Neural progenitor cell (in vitro differentiated cells): Measurements from ENCODE around the gene KCNIP1. TPM values are rescaled to one million over a fixed set of nuclear protein-coding genes. Genes with fewer than 3 reads are reported as not detected.

ENCODE experiments used
- DNase-seq: peaks from one replicate; pipeline ENCODE4 v3.0.0-alpha.2; 2016; ENCODE audit warnings: low spot score
- H2AFZ ChIP-seq: fragments of 200-600 bp; sonication (generic); replicated peaks from 2 replicates; pipeline ENCODE4 v1.6.1; 2016; ENCODE audit warnings: antibody characterized with exemption
- H3F3A ChIP-seq: fragments of 200-600 bp; sonication (generic); 2 replicates; pipeline ENCODE4 v1.6.1; 2016; ENCODE audit warnings: antibody characterized with exemption, low read depth
- H3K27ac ChIP-seq: fragments of 200-600 bp; sonication (generic); 2 replicates; pipeline ENCODE4 v1.5.1; 2016; ENCODE audit warnings: mild to moderate bottlenecking
- H3K27me3 ChIP-seq: fragments of 200-600 bp; sonication (generic); 2 replicates; pipeline ENCODE4 v1.6.1; 2016; ENCODE audit warnings: mild to moderate bottlenecking, moderate library complexity
- H3K36me3 ChIP-seq: fragments of 200-600 bp; sonication (generic); 2 replicates; pipeline ENCODE4 v1.5.1; 2016
- H3K4me1 ChIP-seq: fragments of 200-600 bp; sonication (generic); 2 replicates; pipeline ENCODE4 v1.6.1; 2016; ENCODE audit warnings: mixed run types
- H3K4me2 ChIP-seq: fragments of 200-600 bp; sonication (generic); 2 replicates; pipeline ENCODE4 v1.6.1; 2016
- H3K4me3 ChIP-seq: fragments of 200-600 bp; sonication (generic); 2 replicates; pipeline ENCODE4 v1.5.1; 2016
- H3K79me2 ChIP-seq: fragments of 200-600 bp; sonication (generic); 2 replicates; pipeline ENCODE4 v1.6.1; 2016; ENCODE audit warnings: low read depth
- H3K9ac ChIP-seq: fragments of 200-600 bp; sonication (generic); 2 replicates; pipeline ENCODE4 v1.6.1; 2016
- H3K9me3 ChIP-seq: fragments of 200-600 bp; sonication (generic); 2 replicates; pipeline ENCODE4 v1.5.1; 2016; ENCODE audit warnings: low read depth
- H4K20me1 ChIP-seq: fragments of 200-600 bp; sonication (generic); 2 replicates; pipeline ENCODE4 v1.6.1; 2016; ENCODE audit warnings: low read depth
- H3K27ac Mint-ChIP-seq: 3 replicates; pipeline ENCODE4 v1.8.0; 2021; ENCODE audit warnings: mixed read lengths
- H3K27me3 Mint-ChIP-seq: 2 replicates; pipeline ENCODE4 v1.8.0; 2022; ENCODE audit warnings: low read depth, mild to moderate bottlenecking, inconsistent platforms, moderate library complexity, mixed read lengths; ENCODE audit not compliant: insufficient read depth
- H3K36me3 Mint-ChIP-seq: 3 replicates; pipeline ENCODE4 v1.8.0; 2021; ENCODE audit warnings: mixed read lengths
- H3K4me1 Mint-ChIP-seq: 3 replicates; pipeline ENCODE4 v1.8.0; 2021; ENCODE audit warnings: mixed read lengths
- H3K4me3 Mint-ChIP-seq: 3 replicates; pipeline ENCODE4 v1.8.0; 2021; ENCODE audit warnings: mild to moderate bottlenecking, moderate library complexity, mixed read lengths
- H3K9me3 Mint-ChIP-seq: 3 replicates; pipeline ENCODE4 v1.8.0; 2020; ENCODE audit warnings: mixed read lengths
- CTCF ChIP-seq: fragments of 200-600 bp; sonication (generic); IDR thresholded peaks from 2 replicates; pipeline ENCODE4 v1.5.1; 2017; ENCODE audit warnings: antibody characterized with exemption, mild to moderate bottlenecking
- EZH2 ChIP-seq: fragments of 200-600 bp; sonication (generic); IDR thresholded peaks from 2 replicates; pipeline ENCODE4 v1.6.1; 2017; ENCODE audit warnings: antibody characterized with exemption, mild to moderate bottlenecking, moderate library complexity
- EZH2phosphoT487 ChIP-seq: fragments of 200-600 bp; sonication (generic); IDR thresholded peaks from 2 replicates; pipeline ENCODE4 v1.6.1; 2017; ENCODE audit warnings: antibody characterized with exemption
- total RNA-seq: library from RNA; depleted of rRNA; stranded (reverse); fragments of >200 nt; gene quantifications from 2 replicates; pipeline ENCODE4 v1.2.3, GENCODE V29; 2015; ENCODE audit warnings: low replicate concordance

The KCNIP1 gene
- total RNA-seq, 1 donor from 2014 or later, result 2.8 TPM

- Histone ChIP-seq H3K36me3 (no peaks in the 10 kb centered on the region), H3K4me1 (no peaks in the 10 kb centered on the region), H3K27ac (no peak overlapping the region), H4K20me1 (no peaks in the 10 kb centered on the region), H3K79me2 (no peaks in the 10 kb centered on the region), H3K27me3 (no peaks in the 10 kb centered on the region), H3K4me2 (no peak overlapping the region), H3K9ac (no peak overlapping the region), H2AFZ (no peak overlapping the region), H3F3A (no peaks in the 10 kb centered on the region), H3K9me3 (no peaks in the 10 kb centered on the region), H3K4me3 (no peak overlapping the region)
- peaks cover 2% of the 10 kb centered on the region for H3K27me3 Mint-ChIP-seq
- no peaks in the 10 kb centered on the region for H3K9me3 Mint-ChIP-seq
- H3K4me1 Mint-ChIP-seq, result peaks cover 25% of the 10 kb centered on the region
- TF ChIP-seq EZH2phosphoT487 (no peak), EZH2 (no peak), CTCF (no peak)
- H3K27ac Mint-ChIP-seq, result no peak overlapping the region
- H3K4me3 Mint-ChIP-seq, result no peak overlapping the region
- no peaks in the 10 kb centered on the region for H3K36me3 Mint-ChIP-seq
- DNase-seq, result no peak
Measured at GRCh38 chr5:170557314-170557713, 53.5 kb downstream of the KCNIP1 start.

- peaks cover 2% of the 10 kb centered on the region for H3K27me3 Mint-ChIP-seq
- H2AFZ ChIP-seq, result no peak overlapping the region
- no peaks in the 10 kb centered on the region for H3K4me1 ChIP-seq
- H4K20me1 ChIP-seq, result no peaks in the 10 kb centered on the region
- H3F3A ChIP-seq, result no peaks in the 10 kb centered on the region
- H3K79me2 ChIP-seq, result no peaks in the 10 kb centered on the region
- H3K27me3 ChIP-seq, result no peaks in the 10 kb centered on the region
- no peak overlapping the region for H3K9ac ChIP-seq
- no peaks in the 10 kb centered on the region for H3K9me3 ChIP-seq
- H3K4me2 ChIP-seq, result no peak overlapping the region
- H3K4me1 Mint-ChIP-seq, result peaks cover 32% of the 10 kb centered on the region
- no peaks in the 10 kb centered on the region for H3K9me3 Mint-ChIP-seq
- DNase-seq, result no peak
- H3K4me3 ChIP-seq, result no peak overlapping the region
- H3K36me3 ChIP-seq, result no peaks in the 10 kb centered on the region
- H3K4me3 Mint-ChIP-seq, result no peak overlapping the region
- no peak overlapping the region for H3K27ac ChIP-seq
- TF ChIP-seq EZH2phosphoT487 (no peak), EZH2 (no peak), CTCF (no peak)
- no peak overlapping the region for H3K27ac Mint-ChIP-seq
- no peaks in the 10 kb centered on the region for H3K36me3 Mint-ChIP-seq
Measured at GRCh38 chr5:170559296-170559695, 55.5 kb downstream of the KCNIP1 start.

- H3K27ac Mint-ChIP-seq, result no peak overlapping the region
- Histone ChIP-seq H3K4me3 (no peak overlapping the region), H3K36me3 (no peaks in the 10 kb centered on the region), H3K9me3 (no peaks in the 10 kb centered on the region), H4K20me1 (no peaks in the 10 kb centered on the region), H3K27me3 (no peaks in the 10 kb centered on the region), H3F3A (no peaks in the 10 kb centered on the region), H3K4me2 (no peak overlapping the region), H3K4me1 (no peaks in the 10 kb centered on the region), H3K9ac (no peak overlapping the region), H3K27ac (no peak overlapping the region), H2AFZ (no peak overlapping the region), H3K79me2 (no peaks in the 10 kb centered on the region)
- TF ChIP-seq EZH2phosphoT487, result no peak
- no peak for TF ChIP-seq EZH2
- TF ChIP-seq CTCF, result no peak
- peaks cover 46% of the 10 kb centered on the region for H3K4me1 Mint-ChIP-seq
- H3K9me3 Mint-ChIP-seq, result no peaks in the 10 kb centered on the region
- DNase-seq, result no peak
- H3K36me3 Mint-ChIP-seq, result no peaks in the 10 kb centered on the region
- H3K27me3 Mint-ChIP-seq, result peaks cover 2% of the 10 kb centered on the region
- peak overlapping the region; percentile 46 for H3K4me3 Mint-ChIP-seq
Measured at GRCh38 chr5:170560938-170561337, 57.1 kb downstream of the KCNIP1 start.
